Measurements from ENCODE around the gene NTN4.
"Not testable (repeated sequence)": the region's sequence is repeated elsewhere in the genome, so short reads cannot be mapped to it uniquely, and the experiment has no call there.

The NTN4 gene

GRCh38 chr12:95746062-95746461 is 44.5 kb downstream of the NTN4 start:
- DNase-seq, result not testable (repeated sequence)

- no peak for DNase-seq
Observed at GRCh38 chr12:95742586-95742985, 48.0 kb downstream of the NTN4 start.

- DNase-seq, result no peak
Observed at GRCh38 chr12:95741635-95742034, 48.9 kb downstream of the NTN4 start.

- DNase-seq, result no peak
Observed at GRCh38 chr12:95740751-95741150, 49.8 kb downstream of the NTN4 start.

GRCh38 chr12:95739561-95740313 is 50.8 kb downstream of the NTN4 start:
- no peak for DNase-seq

GRCh38 chr12:95738024-95738611 is 52.4 kb downstream of the NTN4 start:
- no peak for DNase-seq

GRCh38 chr12:95736631-95737030 is 53.9 kb downstream of the NTN4 start:
- no peak for DNase-seq

GRCh38 chr12:95735728-95736127 is 54.8 kb downstream of the NTN4 start:
- DNase-seq, result not testable (repeated sequence)

GRCh38 chr12:95733141-95733825 is 57.3 kb downstream of the NTN4 start:
- no peak for DNase-seq

- no peak for DNase-seq
Observed at GRCh38 chr12:95731519-95731958, 59.0 kb downstream of the NTN4 start.

GRCh38 chr12:95730457-95730856 is 60.1 kb downstream of the NTN4 start:
- no peak for DNase-seq

- no peak for DNase-seq
Observed at GRCh38 chr12:95726903-95727302, 63.7 kb downstream of the NTN4 start.

GRCh38 chr12:95724767-95725166 is 65.8 kb downstream of the NTN4 start:
- DNase-seq, result no peak

GRCh38 chr12:95723693-95724384 is 66.7 kb downstream of the NTN4 start:
- no peak for DNase-seq

- peak in 1 of 2 experiments; percentile 15 for DNase-seq
Observed at GRCh38 chr12:95721320-95721719, 69.2 kb downstream of the NTN4 start.

- no peak for DNase-seq
Observed at GRCh38 chr12:95720146-95720545, 70.4 kb downstream of the NTN4 start.

- DNase-seq, result no peak
Observed at GRCh38 chr12:95718772-95719171, 71.8 kb downstream of the NTN4 start.

- DNase-seq, result no peak
Observed at GRCh38 chr12:95718006-95718431, 72.5 kb downstream of the NTN4 start.

GRCh38 chr12:95717316-95717928 is 73.1 kb downstream of the NTN4 start:
- DNase-seq, result no peak

GRCh38 chr12:95715177-95715576 is 75.4 kb downstream of the NTN4 start:
- DNase-seq, result no peak

- DNase-seq, result no peak
Observed at GRCh38 chr12:95712269-95712668, 78.3 kb downstream of the NTN4 start.

- no peak for DNase-seq
Observed at GRCh38 chr12:95710386-95710785, 80.2 kb downstream of the NTN4 start.

- DNase-seq, result no peak
Observed at GRCh38 chr12:95709152-95709551, 81.4 kb downstream of the NTN4 start.
